Measurements from ENCODE around the gene MTPN. TPM values are rescaled to one million over a fixed set of nuclear protein-coding genes. Genes with fewer than 3 reads are reported as not detected.

The MTPN gene
- total RNA-seq, 1 experiment from 2014 or later: 98.2 TPM

- H3T11ph ChIP-seq (ENCODE audit: low read length): no peak overlapping the region
- H3K9me3 ChIP-seq (ENCODE audit: control insufficient read depth, low read depth, low read length): no peaks in the 10 kb centered on the region
- H4K8ac ChIP-seq (replicated peaks; ENCODE audit: insufficient read length, low read depth, low read length): no peak overlapping the region
- Mint-ChIP-seq H3K4me1 (peaks cover 0 to 4% of the 10 kb centered on the region in 2 experiments; a peak in 1 of 4 replicates), H3K27ac (no peak overlapping the region), H3K9me3 (no peaks in the 10 kb centered on the region), H3K4me3 (no peak overlapping the region), H3K27me3 (ENCODE audit: low read depth) (no peaks in the 10 kb centered on the region), H3K36me3 (ENCODE audit: insufficient read depth in 1 of 3, low read depth in 3 of 3) (peaks cover 0 to 8% (median 2%) of the 10 kb centered on the region in 3 experiments; a peak in 3 of 7 replicates)
- H2BK120ac ChIP-seq (ENCODE audit: low read depth, low read length, poor library complexity, severe bottlenecking): no peak overlapping the region
- H4K91ac ChIP-seq (ENCODE audit: insufficient read length, low read depth, low read length): no peak overlapping the region
- no peak overlapping the region for H3K4me2 ChIP-seq (ENCODE audit: insufficient read depth, insufficient read length, low read length)
- no peak overlapping the region for H3K9ac ChIP-seq (ENCODE audit: extremely low read depth, insufficient read length, low read length)
- no peaks in the 10 kb centered on the region for H3K23me2 ChIP-seq (ENCODE audit: insufficient read length, low read depth, low read length, poor library complexity, severe bottlenecking)
- H3K14ac ChIP-seq (ENCODE audit: insufficient read depth, low read length): no peak overlapping the region
- H2AK5ac ChIP-seq (ENCODE audit: insufficient read length, low read length): no peak overlapping the region
- H4K20me1 ChIP-seq (ENCODE audit: control insufficient read depth, insufficient read depth, insufficient read length): no peaks in the 10 kb centered on the region
- DNase-seq: no peak
- TF ChIP-seq, protein P1, sequence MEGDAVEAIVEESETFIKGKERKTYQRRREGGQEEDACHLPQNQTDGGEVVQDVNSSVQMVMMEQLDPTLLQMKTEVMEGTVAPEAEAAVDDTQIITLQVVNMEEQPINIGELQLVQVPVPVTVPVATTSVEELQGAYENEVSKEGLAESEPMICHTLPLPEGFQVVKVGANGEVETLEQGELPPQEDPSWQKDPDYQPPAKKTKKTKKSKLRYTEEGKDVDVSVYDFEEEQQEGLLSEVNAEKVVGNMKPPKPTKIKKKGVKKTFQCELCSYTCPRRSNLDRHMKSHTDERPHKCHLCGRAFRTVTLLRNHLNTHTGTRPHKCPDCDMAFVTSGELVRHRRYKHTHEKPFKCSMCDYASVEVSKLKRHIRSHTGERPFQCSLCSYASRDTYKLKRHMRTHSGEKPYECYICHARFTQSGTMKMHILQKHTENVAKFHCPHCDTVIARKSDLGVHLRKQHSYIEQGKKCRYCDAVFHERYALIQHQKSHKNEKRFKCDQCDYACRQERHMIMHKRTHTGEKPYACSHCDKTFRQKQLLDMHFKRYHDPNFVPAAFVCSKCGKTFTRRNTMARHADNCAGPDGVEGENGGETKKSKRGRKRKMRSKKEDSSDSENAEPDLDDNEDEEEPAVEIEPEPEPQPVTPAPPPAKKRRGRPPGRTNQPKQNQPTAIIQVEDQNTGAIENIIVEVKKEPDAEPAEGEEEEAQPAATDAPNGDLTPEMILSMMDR (conservative IDR thresholded peaks at IDR 0.05): no peak
- H2BK20ac ChIP-seq (ENCODE audit: low read depth, low read length, poor library complexity, severe bottlenecking): no peak overlapping the region
- H3K27me3 ChIP-seq (ENCODE audit: insufficient read depth, low read length): no peaks in the 10 kb centered on the region
- no peak overlapping the region for H3K27ac ChIP-seq (ENCODE audit: insufficient read length, low read depth, low read length)
- no peak overlapping the region for H3K56ac ChIP-seq (ENCODE audit: insufficient read length, low read depth, low read length)
- H3K79me1 ChIP-seq (ENCODE audit: insufficient read depth, low read depth, low read length, poor library complexity, severe bottlenecking): no peaks in the 10 kb centered on the region
- H3K79me2 ChIP-seq (ENCODE audit: insufficient read depth, low read length): peaks cover 6% of the 10 kb centered on the region; the same call in 1 of the 2 replicates
- H2BK5ac ChIP-seq (ENCODE audit: insufficient read length, low read length): no peak overlapping the region
- H3K4ac ChIP-seq (ENCODE audit: low read depth, low read length): no peak overlapping the region
- WGBS (ENCODE audit: extremely low coverage, insufficient read length, low lambda C conversion rate): no CpG with 5 or more reads among the region's 1 CpG
- H4K5ac ChIP-seq (ENCODE audit: insufficient read length, low read depth, low read length): no peak overlapping the region
- H2BK15ac ChIP-seq (ENCODE audit: low read depth, low read length): no peak overlapping the region
- no peak overlapping the region for H2AFZ ChIP-seq (ENCODE audit: low read length)
- no peak overlapping the region for H2BK12ac ChIP-seq (ENCODE audit: insufficient read length, low read depth, low read length)
- no peak overlapping the region for H3K18ac ChIP-seq (ENCODE audit: insufficient read length, low read depth, low read length)
- H3K4me1 ChIP-seq (ENCODE audit: insufficient read depth, low read length): no peaks in the 10 kb centered on the region
- H3K23ac ChIP-seq (ENCODE audit: insufficient read length, low read depth, low read length): no peak overlapping the region
Observed at GRCh38 chr7:135965602-135966001, 11.6 kb downstream of the MTPN start.

Measured in H9 (cell line).